Natural killer cell (primary cell): ENCODE measurements around the gene EIF4EBP2. TPM values are rescaled to one million over a fixed set of nuclear protein-coding genes. Genes with fewer than 3 reads are reported as not detected.

ENCODE experiments used
- ATAC-seq, 3 donors: fragments of 150-1000 bp in 2 of 3; fragments of 200-7000 bp in 1 of 3; cut with Tn5 transposase; 1 replicate in 1 of 3; 2 replicates in 2 of 3; pipeline ENCODE4 v1.10.0; 2021; ENCODE audit warnings: mild to moderate bottlenecking in 2 of 3, moderate library complexity in 2 of 3
- DNase-seq, 2 donors: peaks; one replicate each; pipeline versions ENCODE4 v3.0.0 to v3.0.0-alpha.2; 2013 to 2021; ENCODE audit warnings: mixed read lengths in 1 of 2
- H3K27ac ChIP-seq: one replicate; pipeline ENCODE4 v1.5.1; 2013; ENCODE audit warnings: mild to moderate bottlenecking, low read length
- H3K27me3 ChIP-seq: one replicate; pipeline ENCODE4 v1.6.1; 2013; ENCODE audit warnings: low read length; ENCODE audit not compliant: control insufficient read depth, insufficient read depth
- H3K36me3 ChIP-seq: one replicate; pipeline ENCODE4 v1.6.1; 2013; ENCODE audit warnings: low read length; ENCODE audit not compliant: control insufficient read depth, insufficient read depth
- H3K4me1 ChIP-seq: one replicate; pipeline ENCODE4 v1.6.1; 2013; ENCODE audit warnings: low read length; ENCODE audit not compliant: control insufficient read depth, insufficient read depth
- H3K4me3 ChIP-seq: one replicate; pipeline ENCODE4 v1.5.1; 2013; ENCODE audit warnings: low read length
- H3K9me3 ChIP-seq: one replicate; pipeline ENCODE4 v1.6.1; 2013; ENCODE audit warnings: low read length; ENCODE audit not compliant: control insufficient read depth, insufficient read depth
- H3K27ac Mint-ChIP-seq, 2 donors: one replicate each; pipeline ENCODE4 v1.8.0; 2022; ENCODE audit warnings: mild to moderate bottlenecking in 2 of 2, mixed read lengths in 2 of 2, moderate library complexity in 1 of 2
- H3K27me3 Mint-ChIP-seq, 2 donors: one replicate each; pipeline ENCODE4 v1.8.0; 2022; ENCODE audit warnings: low read depth in 2 of 2, mixed read lengths in 2 of 2
- H3K36me3 Mint-ChIP-seq: one replicate; pipeline ENCODE4 v1.8.0; 2022; ENCODE audit warnings: mixed read lengths
- H3K4me1 Mint-ChIP-seq, 2 donors: one replicate each; pipeline ENCODE4 v1.8.0; 2022; ENCODE audit warnings: mixed read lengths in 2 of 2
- H3K4me3 Mint-ChIP-seq: one replicate; pipeline ENCODE4 v1.8.0; 2022; ENCODE audit warnings: mild to moderate bottlenecking, moderate library complexity, mixed read lengths
- H3K9me3 Mint-ChIP-seq, 2 donors: one replicate each; pipeline ENCODE4 v1.8.0; 2022; ENCODE audit warnings: mixed read lengths in 2 of 2
- CTCF ChIP-seq: fragments of 200-600 bp; IDR thresholded peaks from one replicate; pipeline ENCODE4 v1.8.0; 2022; ENCODE audit warnings: antibody characterized with exemption
- WGBS: methylation state at CpG from one replicate; pipeline ENCODE4 v1.1.7; 2013; ENCODE audit warnings: missing lambda C conversion rate; ENCODE audit not compliant: insufficient coverage; 5-methylcytosine and 5-hydroxymethylcytosine counted together
- intact Hi-C: fragments of 100-400 bp; cut with micrococcal nuclease; formaldehyde crosslinking; loops from one replicate; pipeline ENCODE4 v1.14.2; 2022
- total RNA-seq, 4 donors: library from RNA; stranded (reverse); fragments of 120-200 nt in 1 of 4; gene quantifications; one replicate each; pipeline versions ENCODE4 v1.2.3 to v1.2.4, GENCODE V29; 2013 to 2022

Gene EIF4EBP2
- total RNA-seq, 3 donors from 2014 or later (not counting 1 experiment from before 2014, with no cell fraction given) = 60.6 to 71.6 (median 71.1) TPM

GRCh38 chr10:70391654-70392053 is 12.3 kb upstream of the EIF4EBP2 start:
- intact Hi-C loops = no loop called here
- no peaks in the 10 kb centered on the region for H3K36me3 ChIP-seq
- no peaks in the 10 kb centered on the region for H3K4me1 ChIP-seq
- Mint-ChIP-seq H3K27ac (no peak overlapping the region), H3K36me3 (no peaks in the 10 kb centered on the region), H3K4me3 (no peak overlapping the region), H3K27me3 (peaks cover 23 to 26% of the 10 kb centered on the region in 2 donors), H3K4me1 (no peaks in the 10 kb centered on the region), H3K9me3 (no peaks in the 10 kb centered on the region)
- DNase-seq (no peak), ATAC-seq (no peak)
- TF ChIP-seq CTCF = no peak
- H3K27me3 ChIP-seq = no peaks in the 10 kb centered on the region
- no peak overlapping the region for H3K27ac ChIP-seq
- no peaks in the 10 kb centered on the region for H3K9me3 ChIP-seq
- WGBS = 63% methylated on average over 4 of the region's 4 CpGs
- H3K4me3 ChIP-seq = no peak overlapping the region

GRCh38 chr10:70396140-70396539 is 7.8 kb upstream of the EIF4EBP2 start:
- Mint-ChIP-seq H3K4me3 (no peak overlapping the region), H3K9me3 (no peaks in the 10 kb centered on the region), H3K36me3 (no peaks in the 10 kb centered on the region), H3K27ac (no peak overlapping the region), H3K4me1 (no peaks in the 10 kb centered on the region), H3K27me3 (peaks cover 10 to 11% of the 10 kb centered on the region in 2 donors)
- intact Hi-C loops = no loop called here
- no peak overlapping the region for H3K4me3 ChIP-seq
- no peaks in the 10 kb centered on the region for H3K27me3 ChIP-seq
- no peaks in the 10 kb centered on the region for H3K36me3 ChIP-seq
- no peaks in the 10 kb centered on the region for H3K9me3 ChIP-seq
- H3K27ac ChIP-seq = no peak overlapping the region
- DNase-seq = no peak
- ATAC-seq = no peak
- no peak for TF ChIP-seq CTCF
- no peaks in the 10 kb centered on the region for H3K4me1 ChIP-seq
- 91% methylated on average over 1 of the region's 1 CpG for WGBS

GRCh38 chr10:70399177-70399576 is 4.8 kb upstream of the EIF4EBP2 start:
- no peak for TF ChIP-seq CTCF
- Histone ChIP-seq H3K4me1 (peaks cover 4% of the 10 kb centered on the region), H3K27me3 (no peaks in the 10 kb centered on the region), H3K36me3 (no peaks in the 10 kb centered on the region), H3K9me3 (no peaks in the 10 kb centered on the region), H3K4me3 (no peak overlapping the region), H3K27ac (no peak overlapping the region)
- no peak for ATAC-seq
- Mint-ChIP-seq H3K4me3 (no peak overlapping the region), H3K4me1 (peaks cover 0 to 6% of the 10 kb centered on the region in 2 donors), H3K36me3 (no peaks in the 10 kb centered on the region), H3K9me3 (no peaks in the 10 kb centered on the region), H3K27ac (no peak overlapping the region), H3K27me3 (peaks cover 0 to 3% of the 10 kb centered on the region in 2 donors)
- WGBS = 100% methylated on average over 2 of the region's 3 CpGs
- intact Hi-C loops = no loop called here
- DNase-seq = no peak

- H3K4me3 Mint-ChIP-seq = peak overlapping the region; percentile 95
- peaks cover 21% of the 10 kb centered on the region for H3K4me1 ChIP-seq
- H3K27ac ChIP-seq = peak overlapping the region; percentile 54
- TF ChIP-seq CTCF = no peak
- no peaks in the 10 kb centered on the region for H3K36me3 Mint-ChIP-seq
- H3K27me3 ChIP-seq = no peaks in the 10 kb centered on the region
- peak overlapping the region; percentile 80 for H3K4me3 ChIP-seq
- H3K36me3 ChIP-seq = no peaks in the 10 kb centered on the region
- no peaks in the 10 kb centered on the region for H3K9me3 Mint-ChIP-seq
- DNase-seq (no peak), ATAC-seq (no peak)
- peak overlapping the region; percentile 93 to 97 for H3K27ac Mint-ChIP-seq
- intact Hi-C loops = loop anchor here (1.0 kb wide), 1 partner anchor 170 kb away; the partner anchor contains the start of gene PPA1
- H3K4me1 Mint-ChIP-seq = peaks cover 30 to 31% of the 10 kb centered on the region in 2 donors
- 14% methylated on average over 11 of the region's 12 CpGs for WGBS
- no peaks in the 10 kb centered on the region for H3K9me3 ChIP-seq
- no peaks in the 10 kb centered on the region for H3K27me3 Mint-ChIP-seq
Observed at GRCh38 chr10:70403483-70404035, 386 bp upstream of the EIF4EBP2 start.
